Liver (tissue), 9 donors: ENCODE results near the gene CRAMP1. TPM values are rescaled to one million over a fixed set of nuclear protein-coding genes. Genes with fewer than 3 reads are reported as not detected.

Experiments used
- DNase-seq: peaks from one replicate; pipeline ENCODE4 v3.0.0-alpha.2; 2017; ENCODE audit warnings: low spot score
- H3K27ac ChIP-seq, 2 donors: one replicate each; pipeline ENCODE4 v1.7.0; 2013; ENCODE audit warnings: inconsistent platforms in 2 of 2, low read length in 2 of 2, control low read depth in 1 of 2, low read depth in 1 of 2, mild to moderate bottlenecking in 1 of 2
- H3K27me3 ChIP-seq, 4 donors: one replicate each; pipeline versions ENCODE4 v1.6.1 to v1.7.0; 2013; ENCODE audit warnings: low read length in 3 of 4, inconsistent platforms in 1 of 4, mild to moderate bottlenecking in 1 of 4, moderate library complexity in 1 of 4; ENCODE audit not compliant: control insufficient read depth in 4 of 4, insufficient read depth in 4 of 4
- H3K36me3 ChIP-seq, 4 donors: one replicate each; pipeline versions ENCODE4 v1.6.1 to v1.7.0; 2013; ENCODE audit warnings: low read length in 3 of 4, mild to moderate bottlenecking in 3 of 4, low read depth in 1 of 4, moderate library complexity in 1 of 4; ENCODE audit not compliant: control insufficient read depth in 4 of 4, insufficient read depth in 3 of 4
- H3K4me1 ChIP-seq, 4 donors: one replicate each; pipeline versions ENCODE4 v1.6.1 to v1.7.0; 2013; ENCODE audit warnings: low read length in 3 of 4, mild to moderate bottlenecking in 3 of 4, moderate library complexity in 1 of 4; ENCODE audit not compliant: control insufficient read depth in 4 of 4, insufficient read depth in 4 of 4
- H3K4me3 ChIP-seq, 3 donors: one replicate each; pipeline versions ENCODE4 v1.6.1 to v1.7.0; 2013; ENCODE audit warnings: low read length in 3 of 3, control low read depth in 1 of 3, low read depth in 1 of 3, mild to moderate bottlenecking in 1 of 3
- H3K9ac ChIP-seq, 2 donors: one replicate each; pipeline ENCODE4 v1.7.0; 2013; ENCODE audit warnings: low read length in 2 of 2, mild to moderate bottlenecking in 2 of 2, moderate library complexity in 2 of 2, control low read depth in 1 of 2, low read depth in 1 of 2
- H3K9me3 ChIP-seq, 4 donors: one replicate each; pipeline versions ENCODE4 v1.6.1 to v1.7.0; 2013; ENCODE audit warnings: low read length in 3 of 4; ENCODE audit not compliant: control insufficient read depth in 4 of 4
- ATF3 ChIP-seq: IDR thresholded peaks from 2 replicates; pipeline ENCODE4 v1.6.1; 2016; ENCODE audit warnings: antibody characterized with exemption
- CTCF ChIP-seq: fragments of 150-350 bp; IDR thresholded peaks from 2 replicates; pipeline ENCODE4 v1.5.1; 2017; ENCODE audit warnings: improper control_type of control experiment, low read depth, low read length; ENCODE audit not compliant: missing input control
- EGR1 ChIP-seq, 2 donors: IDR thresholded peaks; 2 replicates each; pipeline ENCODE4 v1.6.1; 2016 to 2018; ENCODE audit warnings: antibody characterized with exemption in 2 of 2, low read depth in 2 of 2
- FOXA1 ChIP-seq: IDR thresholded peaks from 2 replicates; pipeline ENCODE4 v1.6.1; 2016; ENCODE audit warnings: antibody characterized with exemption
- FOXA2 ChIP-seq: IDR thresholded peaks from 2 replicates; pipeline ENCODE4 v1.6.1; 2016; ENCODE audit warnings: antibody characterized with exemption
- GABPA ChIP-seq, 2 donors: IDR thresholded peaks in 1 of 2; conservative IDR thresholded peaks in 1 of 2; 2 replicates each; pipeline ENCODE4 v1.6.1; 2016; ENCODE audit warnings: antibody characterized with exemption in 2 of 2, mild to moderate bottlenecking in 1 of 2, moderate library complexity in 1 of 2
- HNF4A ChIP-seq, 2 donors: conservative IDR thresholded peaks; 2 replicates each; pipeline ENCODE4 v1.6.1; 2016; ENCODE audit warnings: antibody characterized with exemption in 2 of 2, mild to moderate bottlenecking in 2 of 2
- HNF4G ChIP-seq: IDR thresholded peaks from 2 replicates; pipeline ENCODE4 v1.6.1; 2016; ENCODE audit warnings: antibody characterized with exemption
- JUND ChIP-seq, 2 donors: IDR thresholded peaks; 2 replicates each; pipeline ENCODE4 v1.6.1; 2016; ENCODE audit warnings: antibody characterized with exemption in 2 of 2
- MAX ChIP-seq: IDR thresholded peaks from 2 replicates; pipeline ENCODE4 v1.6.1; 2016; ENCODE audit warnings: antibody characterized with exemption
- NR2F2 ChIP-seq: IDR thresholded peaks from 2 replicates; pipeline ENCODE4 v1.6.1; 2016; ENCODE audit warnings: antibody characterized with exemption
- RAD21 ChIP-seq, 2 donors: IDR thresholded peaks; 2 replicates each; pipeline ENCODE4 v1.6.1; 2016; ENCODE audit warnings: antibody characterized with exemption in 2 of 2, mild to moderate bottlenecking in 2 of 2
- REST ChIP-seq: IDR thresholded peaks from 2 replicates; pipeline ENCODE4 v1.6.1; 2016; ENCODE audit warnings: antibody characterized with exemption, mild to moderate bottlenecking
- RXRA ChIP-seq, 2 donors: IDR thresholded peaks; 2 replicates each; pipeline ENCODE4 v1.6.1; 2017 to 2018; ENCODE audit warnings: antibody characterized with exemption in 2 of 2, mild to moderate bottlenecking in 1 of 2
- SP1 ChIP-seq: IDR thresholded peaks from 2 replicates; pipeline ENCODE4 v1.6.1; 2018; ENCODE audit warnings: antibody characterized with exemption, mild to moderate bottlenecking
- TAF1 ChIP-seq: conservative IDR thresholded peaks from 2 replicates; pipeline ENCODE4 v1.6.1; 2016; ENCODE audit warnings: antibody characterized with exemption, mild to moderate bottlenecking
- YY1 ChIP-seq: IDR thresholded peaks from 2 replicates; pipeline ENCODE4 v1.6.1; 2016; ENCODE audit warnings: antibody characterized with exemption, mild to moderate bottlenecking
- ZBTB33 ChIP-seq: IDR thresholded peaks from 2 replicates; pipeline ENCODE4 v1.6.1; 2016; ENCODE audit warnings: antibody characterized with exemption
- WGBS: extraction: QIAGEN DNeasy Blood & Tissue Kit; methylation state at CpG from one replicate; pipeline ENCODE4 v1.1.7; 2013; 5-methylcytosine and 5-hydroxymethylcytosine counted together
- polyA plus RNA-seq, 2 donors: library from polyadenylated mRNA; stranded (reverse) in 1 of 2; unstranded in 1 of 2; fragments of 200-250 nt in 1 of 2; fragments of >200 nt in 1 of 2; fragmentation: Nextera tagmentation in 1 of 2; extraction: Ambion mirVana in 1 of 2; gene quantifications; one replicate each; pipeline versions ENCODE4 v1.2.1 to v1.2.3, GENCODE V29; 2013 to 2015
- total RNA-seq, 2 donors: library from RNA; depleted of rRNA; stranded (reverse); fragments of >200 nt; gene quantifications; one replicate each; pipeline ENCODE4 v1.2.3, GENCODE V29; 2014
- donor health status: healthy.
- donor health status: healthy.
- donor health status: healthy.
- donor health status: healthy.
- donor health status: healthy.

CRAMP1 gene
- total RNA-seq: 1 to 10 TPM; 6.0 to 6.4 TPM
- 1 to 10 TPM; 1.1 to 2.5 TPM for polyA plus RNA-seq

GRCh38 chr16:1612320-1613111 is at the start of gene CRAMP1:
Gene CRAMP1, plus strand, starts transcription at chr16:1612360. Its CDS starts 2,280 bp downstream, at chr16:1614640.
- Histone ChIP-seq H3K9ac (peak within 1 kb of the TSS; percentile 43 to 91), H3K36me3 (peaks cover 0 to 5% (median 2%) of the 10 kb centered on the region in 4 donors), H3K27me3 (no peaks in the 10 kb centered on the region), H3K4me1 (peaks cover 4 to 43% (median 33%) of the 10 kb centered on the region in 4 donors), H3K9me3 (no peaks in the 10 kb centered on the region), H3K27ac (peak within 1 kb of the TSS; percentile 67 to 92), H3K4me3 (peak within 1 kb of the TSS; percentile 75 to 91 (median 88))
- TF ChIP-seq CTCF (no peak), MAX (no peak), GABPA (IDR thresholded peaks at IDR 0.05 in 1 of 2, conservative IDR thresholded peaks at IDR 0.05 in 1 of 2) (peak in 1 of 2 donors; percentile 4), EGR1 (IDR thresholded peaks at IDR 0.05; ENCODE audit: low read depth in 2 of 2) (no peak), RAD21 (IDR thresholded peaks at IDR 0.05) (no peak)
- peak; percentile 52 for DNase-seq
- WGBS: under 1% methylated on average over 101 of the region's 101 CpGs

GRCh38 chr16:1563786-1564185 is 48.4 kb upstream of the CRAMP1 start:
- WGBS: 96% methylated on average over 20 of the region's 20 CpGs
- Histone ChIP-seq H3K9me3 (no peaks in the 10 kb centered on the region), H3K9ac (no peak overlapping the region), H3K4me1 (no peaks in the 10 kb centered on the region), H3K36me3 (peaks cover 0 to 21% (median 6%) of the 10 kb centered on the region in 4 donors), H3K27ac (no peak overlapping the region), H3K27me3 (no peaks in the 10 kb centered on the region), H3K4me3 (no peak overlapping the region)
- no peak for DNase-seq
- TF ChIP-seq RAD21 (IDR thresholded peaks at IDR 0.05) (no peak), EGR1 (IDR thresholded peaks at IDR 0.05; ENCODE audit: low read depth in 2 of 2) (no peak), MAX (no peak), REST (no peak), ATF3 (no peak), ZBTB33 (no peak), JUND (IDR thresholded peaks at IDR 0.05) (no peak), YY1 (no peak), GABPA (IDR thresholded peaks at IDR 0.05 in 1 of 2, conservative IDR thresholded peaks at IDR 0.05 in 1 of 2) (no peak), NR2F2 (no peak), HNF4G (no peak), RXRA (IDR thresholded peaks at IDR 0.05) (no peak), HNF4A (conservative IDR thresholded peaks at IDR 0.05) (no peak), CTCF (no peak), FOXA2 (no peak), TAF1 (no peak), FOXA1 (no peak), SP1 (no peak)
